H1 (cell line): Measurements from ENCODE around the gene XAF1. TPM values are rescaled to one million over a fixed set of nuclear protein-coding genes. Genes with fewer than 3 reads are reported as not detected.

ENCODE experiments used
- BACH1 ChIP-seq: IDR thresholded peaks from 2 replicates; pipeline ENCODE4 v1.6.1; 2012; ENCODE audit warnings: low read length, improper control_type of control experiment
- BCL11A ChIP-seq, 2 experiments: IDR thresholded peaks; one replicate each; pipeline ENCODE4 v1.6.1; 2011; ENCODE audit warnings: low read depth in 2 of 2, low read length in 2 of 2, mild to moderate bottlenecking in 2 of 2
- CHD1 ChIP-seq: IDR thresholded peaks from 2 replicates; pipeline ENCODE4 v1.6.1; 2012; ENCODE audit warnings: low read depth, low read length, improper control_type of control experiment
- EGR1 ChIP-seq: IDR thresholded peaks from 2 replicates; pipeline ENCODE4 v1.6.1; 2011; ENCODE audit warnings: low read depth, low read length, borderline replicate concordance
- FOSL1 ChIP-seq: IDR thresholded peaks from 2 replicates; pipeline ENCODE4 v1.6.1; 2011; ENCODE audit warnings: mild to moderate bottlenecking, low read depth, low read length, moderate library complexity; ENCODE audit not compliant: insufficient read depth
- HDAC2 ChIP-seq, 2 experiments: fragments of 300-600 bp in 1 of 2; sonication (generic) in 1 of 2; IDR thresholded peaks; 2 replicates each; pipeline ENCODE4 v1.6.1; 2011 to 2012; ENCODE audit warnings: low read depth in 2 of 2, low read length in 2 of 2, mild to moderate bottlenecking in 2 of 2, moderate library complexity in 2 of 2, borderline replicate concordance in 1 of 2, inconsistent platforms in 1 of 2
- HDAC6 ChIP-seq: IDR thresholded peaks from one replicate; pipeline ENCODE4 v1.7.1; 2012; ENCODE audit warnings: low read depth, mild to moderate bottlenecking, inconsistent platforms, low read length, moderate library complexity
- KDM4A ChIP-seq: IDR thresholded peaks from one replicate; pipeline ENCODE4 v1.7.1; 2012; ENCODE audit warnings: low read depth, mild to moderate bottlenecking, moderate library complexity, low read length, inconsistent platforms; ENCODE audit not compliant: severe bottlenecking
- NANOG ChIP-seq: IDR thresholded peaks from 2 replicates; pipeline ENCODE4 v1.6.1; 2011; ENCODE audit warnings: low read length, low read depth, mild to moderate bottlenecking, inconsistent platforms; ENCODE audit not compliant: insufficient read depth, poor library complexity, severe bottlenecking
- NRF1 ChIP-seq: IDR thresholded peaks from 2 replicates; pipeline ENCODE4 v1.6.1; 2011; ENCODE audit warnings: mild to moderate bottlenecking, low read depth, low read length, improper control_type of control experiment
- POLR2AphosphoS5 ChIP-seq: IDR thresholded peaks from 2 replicates; pipeline ENCODE4 v1.6.1; 2011; ENCODE audit warnings: low read depth, low read length
- RNF2 ChIP-seq: fragments of 200-900, 300-1000 bp; sonication (generic); IDR thresholded peaks from 2 replicates; pipeline ENCODE4 v1.7.1; 2016; ENCODE audit warnings: borderline replicate concordance, low read depth, mild to moderate bottlenecking, antibody characterized with exemption, low read length; ENCODE audit not compliant: poor library complexity, severe bottlenecking; ENCODE audit errors: missing control alignments
- RXRA ChIP-seq: IDR thresholded peaks from 2 replicates; pipeline ENCODE4 v1.6.1; 2011; ENCODE audit warnings: low read depth, mild to moderate bottlenecking, low read length, moderate library complexity; ENCODE audit not compliant: insufficient read depth
- SIRT6 ChIP-seq: IDR thresholded peaks from one replicate; pipeline ENCODE4 v1.7.1; 2012; ENCODE audit warnings: low read length, inconsistent platforms
- SP2 ChIP-seq: IDR thresholded peaks from 2 replicates; pipeline ENCODE4 v1.6.1; 2012; ENCODE audit warnings: mild to moderate bottlenecking, low read length, inconsistent platforms
- SRF ChIP-seq: IDR thresholded peaks from 2 replicates; pipeline ENCODE4 v1.6.1; 2011; ENCODE audit warnings: mild to moderate bottlenecking, low read depth, low read length, moderate library complexity
- SUZ12 ChIP-seq: fragments of 200-600 bp; sonication (generic); IDR thresholded peaks from 2 replicates; pipeline ENCODE4 v1.6.1; 2012; ENCODE audit warnings: mild to moderate bottlenecking, inconsistent platforms, low read length, moderate library complexity, mixed read lengths
- TBP ChIP-seq: IDR thresholded peaks from 2 replicates; pipeline ENCODE4 v1.6.1; 2011; ENCODE audit warnings: low read depth, low read length, improper control_type of control experiment
- TCF12 ChIP-seq: IDR thresholded peaks from 2 replicates; pipeline ENCODE4 v1.6.1; 2011; ENCODE audit warnings: low read depth, mild to moderate bottlenecking, low read length
- TEAD4 ChIP-seq: IDR thresholded peaks from 2 replicates; pipeline ENCODE4 v1.6.1; 2012; ENCODE audit warnings: low read depth, low read length, inconsistent platforms, mixed read lengths
- YY1 ChIP-seq: IDR thresholded peaks from 2 replicates; pipeline ENCODE4 v1.6.1; 2011; ENCODE audit warnings: low read depth, mild to moderate bottlenecking, low read length
- polyA plus RNA-seq, 7 experiments: library from polyadenylated mRNA; depleted of rRNA in 3 of 7; stranded (reverse) in 5 of 7; unstranded in 2 of 7; fragments of >200 nt in 5 of 7; fragments of 200-250 nt in 2 of 7; gene quantifications; 1 replicate in 5 of 7; 2 replicates in 1 of 7; 4 replicates in 1 of 7; pipeline versions ENCODE4 v1.2.1 to v1.2.3, GENCODE V29; 2011 to 2013; ENCODE audit warnings: missing spikeins in 2 of 7, mixed read lengths in 2 of 7
- total RNA-seq: library from RNA; stranded (reverse); fragmentation: NEBNext Ultra II Directional; extraction: Animal tissue kit (Norgen Biotek cat#: 25700); gene quantifications from 2 replicates; pipeline ENCODE4 v1.2.1, GENCODE V29; 2021
- TF ChIP-seq, protein P1 (sequence below): IDR thresholded peaks from 2 replicates; pipeline ENCODE4 v1.6.1; 2012; ENCODE audit warnings: low read length, inconsistent platforms
- TF ChIP-seq, protein P2 (sequence below): IDR thresholded peaks from 2 replicates; pipeline ENCODE4 v1.6.1; 2012; ENCODE audit warnings: inconsistent platforms

The XAF1 gene
- total and polyA plus RNA-seq, 2 of the 8 experiments (the other 6 are each of a cell fraction or from before 2014, with no cell fraction given) = not detected

DNA sequence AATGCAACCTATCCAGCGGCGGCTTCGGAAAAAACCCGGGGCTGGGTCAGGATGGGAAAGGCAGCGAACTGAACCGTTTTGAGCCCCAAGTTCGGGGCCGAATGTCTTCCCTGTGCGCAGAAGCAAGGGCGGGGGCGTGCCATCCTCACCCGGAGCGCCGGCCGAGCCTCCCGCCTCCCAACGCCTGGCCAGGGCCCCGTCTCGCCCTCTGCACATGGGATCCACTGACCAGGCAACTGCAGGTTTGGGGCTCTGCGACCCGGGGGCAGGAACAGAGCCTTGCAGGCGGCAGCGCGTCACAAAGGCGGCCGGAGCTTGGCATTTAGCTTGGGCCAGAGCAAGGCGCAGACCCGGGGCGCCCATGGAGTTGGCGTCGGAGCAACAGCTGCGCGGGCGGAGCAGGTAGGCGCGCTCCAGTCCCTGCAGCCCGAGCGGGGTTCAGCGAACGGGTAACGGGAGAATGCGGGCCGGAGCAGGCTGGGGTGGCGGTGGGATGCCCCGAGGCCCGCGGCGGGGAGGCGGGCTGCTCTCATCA is 20.1 kb downstream of the XAF1 start, which contains the start of gene FBXO39 (continued):
- TF ChIP-seq NANOG (no peak), TBP (no peak; the same call in 1 of the 2 replicates), SRF (no peak), RNF2 (no peak), BCL11A (IDR thresholded peaks at IDR 0.05; ENCODE audit: low read depth in 2 of 2, low read length in 2 of 2) (no peak), SP2 (no peak), NRF1 (no peak), TEAD4 (no peak), BACH1 (no peak), SUZ12 (peak; percentile 71), FOSL1 (no peak), HDAC6 (no peak), CHD1 (no peak), YY1 (no peak), POLR2AphosphoS5 (no peak), HDAC2 (IDR thresholded peaks at IDR 0.05; ENCODE audit: borderline replicate concordance in 1 of 2, low read depth in 2 of 2, low read length in 2 of 2) (peak in 1 of 2 experiments; percentile 39; a peak in 1 of 4 replicates), TCF12 (no peak), RXRA (no peak), KDM4A (peak; percentile 87), SIRT6 (no peak), EGR1 (peak; percentile 48; the same call in 1 of the 2 replicates)
- TF ChIP-seq, protein P1, sequence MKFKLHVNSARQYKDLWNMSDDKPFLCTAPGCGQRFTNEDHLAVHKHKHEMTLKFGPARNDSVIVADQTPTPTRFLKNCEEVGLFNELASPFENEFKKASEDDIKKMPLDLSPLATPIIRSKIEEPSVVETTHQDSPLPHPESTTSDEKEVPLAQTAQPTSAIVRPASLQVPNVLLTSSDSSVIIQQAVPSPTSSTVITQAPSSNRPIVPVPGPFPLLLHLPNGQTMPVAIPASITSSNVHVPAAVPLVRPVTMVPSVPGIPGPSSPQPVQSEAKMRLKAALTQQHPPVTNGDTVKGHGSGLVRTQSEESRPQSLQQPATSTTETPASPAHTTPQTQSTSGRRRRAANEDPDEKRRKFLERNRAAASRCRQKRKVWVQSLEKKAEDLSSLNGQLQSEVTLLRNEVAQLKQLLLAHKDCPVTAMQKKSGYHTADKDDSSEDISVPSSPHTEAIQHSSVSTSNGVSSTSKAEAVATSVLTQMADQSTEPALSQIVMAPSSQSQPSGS = no peak
- TF ChIP-seq, protein P2, sequence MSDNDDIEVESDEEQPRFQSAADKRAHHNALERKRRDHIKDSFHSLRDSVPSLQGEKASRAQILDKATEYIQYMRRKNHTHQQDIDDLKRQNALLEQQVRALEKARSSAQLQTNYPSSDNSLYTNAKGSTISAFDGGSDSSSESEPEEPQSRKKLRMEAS = peak; percentile 78; the same call in 1 of the 2 replicates
